ENCODE results near the gene HTR3A.
"Not testable (repeated sequence)": the region's sequence is repeated elsewhere in the genome, so short reads cannot be mapped to it uniquely, and the experiment has no call there.

The HTR3A gene

GRCh38 chr11:113934761-113935160, 40.1 kb upstream of the HTR3A start:
- Histone ChIP-seq H2AFZ (ENCODE audit: low read depth) (no peak overlapping the region), H3K4me1 (ENCODE audit: low read depth, poor library complexity, severe bottlenecking) (no peaks in the 10 kb centered on the region), H3K4me2 (no peak overlapping the region), H4K20me1 (ENCODE audit: insufficient read depth) (no peaks in the 10 kb centered on the region), H3K79me2 (ENCODE audit: insufficient read depth, low read depth) (no peaks in the 10 kb centered on the region), H3K36me3 (ENCODE audit: insufficient read depth) (no peaks in the 10 kb centered on the region), H3K27me3 (ENCODE audit: insufficient read depth, low read depth) (no peaks in the 10 kb centered on the region), H3K4me3 (IDR thresholded peaks at IDR 0.05; ENCODE audit: insufficient read depth, low read depth, low read length) (no peak overlapping the region), H3K9ac (no peak overlapping the region), H3K27ac (no peak overlapping the region)
- TF ChIP-seq CTCF (conservative IDR thresholded peaks at IDR 0.05; ENCODE audit: low read depth, low read length): no peak

GRCh38 chr11:113935858-113936257, 39.0 kb upstream of the HTR3A start:
- no peak overlapping the region for H3K4me2 ChIP-seq
- H3K4me3 ChIP-seq (IDR thresholded peaks at IDR 0.05; ENCODE audit: insufficient read depth, low read depth, low read length): no peak overlapping the region
- no peaks in the 10 kb centered on the region for H3K27me3 ChIP-seq (ENCODE audit: insufficient read depth, low read depth)
- no peaks in the 10 kb centered on the region for H4K20me1 ChIP-seq (ENCODE audit: insufficient read depth)
- H3K79me2 ChIP-seq (ENCODE audit: insufficient read depth, low read depth): no peaks in the 10 kb centered on the region
- no peak overlapping the region for H3K9ac ChIP-seq
- H3K36me3 ChIP-seq (ENCODE audit: insufficient read depth): no peaks in the 10 kb centered on the region
- no peak overlapping the region for H3K27ac ChIP-seq
- no peak for TF ChIP-seq CTCF (conservative IDR thresholded peaks at IDR 0.05; ENCODE audit: low read depth, low read length)
- no peaks in the 10 kb centered on the region for H3K4me1 ChIP-seq (ENCODE audit: low read depth, poor library complexity, severe bottlenecking)
- H2AFZ ChIP-seq (ENCODE audit: low read depth): no peak overlapping the region

- no peaks in the 10 kb centered on the region for H3K4me1 ChIP-seq (ENCODE audit: low read depth, poor library complexity, severe bottlenecking)
- no peak overlapping the region for H3K9ac ChIP-seq
- no peak for TF ChIP-seq CTCF (conservative IDR thresholded peaks at IDR 0.05; ENCODE audit: low read depth, low read length)
- H3K36me3 ChIP-seq (ENCODE audit: insufficient read depth): no peaks in the 10 kb centered on the region
- H3K27ac ChIP-seq: no peak overlapping the region
- no peak overlapping the region for H2AFZ ChIP-seq (ENCODE audit: low read depth)
- no peaks in the 10 kb centered on the region for H4K20me1 ChIP-seq (ENCODE audit: insufficient read depth)
- H3K27me3 ChIP-seq (ENCODE audit: insufficient read depth, low read depth): no peaks in the 10 kb centered on the region
- no peak overlapping the region for H3K4me3 ChIP-seq (IDR thresholded peaks at IDR 0.05; ENCODE audit: insufficient read depth, low read depth, low read length)
- no peak overlapping the region for H3K4me2 ChIP-seq
- no peaks in the 10 kb centered on the region for H3K79me2 ChIP-seq (ENCODE audit: insufficient read depth, low read depth)
These were observed 37.0 kb upstream of the HTR3A start for GRCh38 chr11:113937918-113938317.

GRCh38 chr11:113942256-113942655, 32.7 kb upstream of the HTR3A start:
- H3K4me2 ChIP-seq: no peak overlapping the region
- no peak overlapping the region for H3K27ac ChIP-seq
- no peaks in the 10 kb centered on the region for H3K4me1 ChIP-seq (ENCODE audit: low read depth, poor library complexity, severe bottlenecking)
- H3K9ac ChIP-seq: no peak overlapping the region
- H3K36me3 ChIP-seq (ENCODE audit: insufficient read depth): no peaks in the 10 kb centered on the region
- no peak for TF ChIP-seq CTCF (conservative IDR thresholded peaks at IDR 0.05; ENCODE audit: low read depth, low read length)
- no peaks in the 10 kb centered on the region for H3K27me3 ChIP-seq (ENCODE audit: insufficient read depth, low read depth)
- no peaks in the 10 kb centered on the region for H3K79me2 ChIP-seq (ENCODE audit: insufficient read depth, low read depth)
- no peak overlapping the region for H3K4me3 ChIP-seq (IDR thresholded peaks at IDR 0.05; ENCODE audit: insufficient read depth, low read depth, low read length)
- no peak overlapping the region for H2AFZ ChIP-seq (ENCODE audit: low read depth)
- H4K20me1 ChIP-seq (ENCODE audit: insufficient read depth): no peaks in the 10 kb centered on the region

- H3K27ac ChIP-seq; H3K9ac ChIP-seq; H3K4me3 ChIP-seq (IDR thresholded peaks at IDR 0.05; ENCODE audit: insufficient read depth, low read depth, low read length); H3K4me2 ChIP-seq; H4K20me1 ChIP-seq (ENCODE audit: insufficient read depth); H2AFZ ChIP-seq (ENCODE audit: low read depth); H3K36me3 ChIP-seq (ENCODE audit: insufficient read depth); H3K79me2 ChIP-seq (ENCODE audit: insufficient read depth, low read depth); H3K27me3 ChIP-seq (ENCODE audit: insufficient read depth, low read depth); H3K4me1 ChIP-seq (ENCODE audit: low read depth, poor library complexity, severe bottlenecking): not testable (repeated sequence)
These were observed 28.7 kb upstream of the HTR3A start for GRCh38 chr11:113946162-113946561.

All from KMS-11 (cell line).